Stimulated activated CD4-positive, alpha-beta T cell treated with anti-CD3 and anti-CD28 coated beads, TNF-alpha, amount 100 ng/mL, for 4 hours (primary cell): ENCODE results near the gene TMEM18.

Experiments
- DNase-seq, 3 experiments: peaks; one replicate each; pipeline ENCODE4 v3.0.0-alpha.2; 2020; ENCODE audit warnings: low read depth in 3 of 3

The TMEM18 gene

GRCh38 chr2:634636-635388 lies 42.4 kb downstream of the TMEM18 start:
- DNase-seq = no peak

GRCh38 chr2:634041-634440 lies 43.2 kb downstream of the TMEM18 start:
- no peak for DNase-seq

DNA sequence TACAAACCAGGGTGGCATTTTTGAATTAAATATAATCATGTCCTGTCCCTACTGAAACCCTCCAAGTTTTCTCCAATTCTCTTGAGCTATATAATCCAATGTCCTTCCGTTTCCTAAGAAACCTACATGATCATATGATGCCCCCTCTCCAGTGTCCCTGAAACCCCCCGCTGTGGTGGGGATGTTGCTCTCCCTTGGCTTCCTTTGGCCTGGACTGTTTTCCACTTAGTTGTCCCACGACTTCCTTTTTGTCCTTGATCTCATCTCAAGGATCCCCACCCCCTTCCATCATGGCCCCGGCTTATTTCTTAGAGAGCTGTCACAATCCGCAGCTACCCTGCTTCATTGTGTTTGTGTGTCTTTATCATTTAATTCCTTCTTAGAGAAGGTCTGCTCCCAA lies 43.8 kb downstream of the TMEM18 start:
- no peak for DNase-seq

GRCh38 chr2:632471-632870 lies 44.7 kb downstream of the TMEM18 start:
- no peak for DNase-seq

DNA sequence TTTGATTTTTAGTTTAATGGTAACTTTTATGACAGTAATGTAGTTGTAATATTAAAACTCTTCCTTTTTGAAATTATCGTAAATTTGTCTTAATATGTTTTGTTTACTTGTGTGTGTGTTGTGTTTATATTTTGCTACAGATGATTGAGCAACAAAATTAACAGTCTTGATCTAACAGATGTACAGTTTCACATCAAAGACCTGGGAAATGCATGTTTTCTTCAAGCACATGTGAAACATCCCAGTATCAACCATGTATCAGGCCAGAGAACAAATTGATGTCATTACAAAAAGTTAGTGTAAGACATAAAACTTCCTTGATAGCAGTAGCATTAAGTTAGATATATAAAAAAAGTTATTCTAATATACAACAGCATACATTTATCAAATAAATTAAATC lies 45.5 kb downstream of the TMEM18 start:
- DNase-seq = no peak

DNA sequence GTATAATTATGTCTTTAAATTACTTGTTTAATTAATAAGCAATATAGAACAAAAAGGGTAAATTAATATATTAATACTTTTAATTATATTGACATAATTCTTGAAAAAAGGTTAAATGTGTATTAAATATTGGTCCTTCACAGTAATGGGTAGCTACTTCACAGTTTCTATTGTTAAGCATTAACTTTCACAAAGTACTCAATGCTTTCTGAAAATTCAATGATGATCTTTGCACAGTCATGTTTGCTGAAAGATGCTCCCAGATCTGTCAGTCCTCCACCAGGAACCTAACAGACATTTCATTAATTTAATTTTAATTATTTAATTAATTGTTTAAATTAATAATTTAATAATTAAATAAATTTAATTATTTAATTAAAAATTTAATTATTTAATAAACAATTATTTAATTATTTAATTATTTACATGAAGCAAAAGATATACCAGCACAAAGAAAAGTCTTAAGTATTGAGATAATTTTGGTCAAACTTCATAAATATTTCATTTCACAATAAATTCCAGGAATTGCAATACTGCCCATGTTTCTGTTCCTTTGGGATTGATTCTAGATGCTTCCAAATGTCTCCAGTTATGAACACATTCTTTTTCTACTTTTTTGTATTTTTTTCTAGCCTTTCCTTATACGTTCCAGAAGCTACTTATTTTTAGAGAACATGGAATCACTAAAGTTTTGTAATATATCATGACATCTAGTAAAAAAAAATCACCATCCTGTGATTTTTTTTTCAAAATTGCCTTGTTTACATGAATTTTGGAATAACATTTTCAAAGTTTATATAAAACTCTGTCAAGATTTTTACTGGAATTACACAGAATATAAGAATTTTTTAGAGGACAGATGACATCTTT lies 46.5 kb downstream of the TMEM18 start:
- no peak for DNase-seq

DNA sequence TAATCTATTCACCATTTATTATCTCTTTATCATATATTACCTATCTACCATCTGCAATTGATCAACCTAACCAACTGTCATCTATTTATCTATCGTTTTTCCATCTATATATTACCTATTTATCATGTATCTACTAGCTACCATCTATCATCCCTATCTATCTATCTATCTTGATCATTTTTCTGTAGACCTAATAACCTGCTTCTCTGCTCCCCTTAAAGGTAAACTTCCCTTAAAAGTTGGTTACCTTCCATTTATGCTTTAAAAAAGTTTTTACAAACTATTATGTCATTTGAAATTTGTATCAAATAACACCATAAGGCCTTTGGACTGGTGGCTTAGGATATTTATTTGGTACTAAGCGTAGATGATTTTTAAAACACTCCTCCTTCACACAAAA lies 47.2 kb downstream of the TMEM18 start:
- DNase-seq = no peak

- no peak for DNase-seq
Measured at GRCh38 chr2:628651-629050, 48.6 kb downstream of the TMEM18 start.

- DNase-seq = no peak
Measured at GRCh38 chr2:627926-628560, 49.2 kb downstream of the TMEM18 start.

- DNase-seq = no peak
Measured at GRCh38 chr2:627340-627709, 49.9 kb downstream of the TMEM18 start.

DNA sequence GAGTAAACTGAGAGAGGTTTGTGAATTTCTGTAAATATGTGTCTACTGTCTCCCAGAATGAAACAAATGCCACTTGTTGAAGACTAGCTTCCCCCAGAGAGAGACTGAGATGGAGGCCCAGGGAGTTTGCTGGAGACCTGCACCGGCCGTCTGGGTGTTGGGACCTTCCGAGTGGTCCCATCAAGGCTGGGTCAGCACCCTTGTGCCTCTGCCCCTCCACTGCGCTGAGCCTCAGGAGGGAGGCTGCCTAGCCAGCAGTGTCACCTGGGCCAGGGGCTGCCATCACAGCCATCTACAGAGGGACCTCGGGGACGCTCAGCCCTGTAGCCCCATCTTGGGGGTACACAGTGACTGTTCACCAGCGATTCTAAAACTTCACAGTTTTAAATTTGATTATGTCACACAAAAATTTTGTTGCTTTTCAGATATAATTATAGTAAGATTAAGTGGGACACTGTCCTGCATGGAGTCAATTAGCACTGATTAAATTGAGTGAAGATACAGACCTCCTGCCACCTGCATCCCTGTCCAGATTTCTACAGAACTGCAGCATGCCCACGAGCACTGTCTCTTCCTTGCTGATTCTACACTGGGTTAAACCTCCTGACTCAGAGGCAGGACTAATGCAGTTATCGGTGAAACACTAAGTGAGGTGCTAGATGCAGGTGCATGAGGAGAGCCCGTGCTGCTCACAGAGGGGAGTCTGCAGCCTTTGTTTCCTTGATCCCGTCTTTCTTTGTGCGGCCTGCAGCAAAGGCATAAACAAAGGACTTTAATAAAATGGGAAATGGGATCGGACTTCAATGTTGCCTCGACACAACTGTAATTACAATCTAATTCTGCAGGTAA lies 50.5 kb downstream of the TMEM18 start:
- no peak for DNase-seq

DNA sequence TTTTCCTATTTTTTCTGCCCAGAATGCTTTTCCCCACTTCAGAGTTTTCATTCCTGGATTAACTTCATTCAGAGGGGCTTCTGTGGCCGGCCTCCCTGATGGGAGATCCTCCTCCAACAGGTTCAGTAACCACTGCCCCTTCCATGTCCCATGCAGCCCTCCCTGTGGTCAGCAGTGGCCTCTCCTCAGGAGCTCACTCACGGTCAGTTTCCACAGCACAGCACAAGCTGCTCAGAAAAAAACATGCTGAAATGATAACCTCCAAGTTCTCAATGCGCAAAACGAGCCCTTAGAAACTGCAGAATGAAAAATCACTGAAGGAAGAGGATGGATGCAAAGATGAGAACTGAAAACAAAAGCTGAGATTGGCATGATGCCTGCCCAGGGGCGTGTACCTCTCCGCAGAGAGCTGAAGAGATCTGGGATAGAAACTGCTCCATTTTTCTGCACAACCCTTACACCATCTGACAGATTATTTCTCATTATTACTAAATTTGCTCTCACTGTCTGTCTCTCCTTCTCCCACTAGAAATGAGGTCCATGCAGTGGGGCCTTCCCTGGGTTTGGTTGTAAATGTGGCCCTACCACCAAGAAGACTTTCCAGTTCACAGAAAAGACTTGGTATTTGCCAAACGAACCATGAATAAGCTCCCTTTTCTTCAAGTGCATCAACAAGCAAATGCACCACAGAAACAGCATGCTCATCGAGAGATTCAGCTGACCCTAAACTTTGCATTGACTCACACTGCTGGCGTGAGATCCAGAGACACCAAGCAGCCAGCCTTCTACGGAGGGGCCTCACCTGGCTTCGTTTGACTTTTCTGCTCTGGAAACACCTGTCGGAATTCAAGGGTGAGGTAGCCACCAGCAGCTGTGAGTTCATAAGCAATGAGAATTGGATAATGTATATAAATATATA lies 51.5 kb downstream of the TMEM18 start:
- no peak for DNase-seq

DNA sequence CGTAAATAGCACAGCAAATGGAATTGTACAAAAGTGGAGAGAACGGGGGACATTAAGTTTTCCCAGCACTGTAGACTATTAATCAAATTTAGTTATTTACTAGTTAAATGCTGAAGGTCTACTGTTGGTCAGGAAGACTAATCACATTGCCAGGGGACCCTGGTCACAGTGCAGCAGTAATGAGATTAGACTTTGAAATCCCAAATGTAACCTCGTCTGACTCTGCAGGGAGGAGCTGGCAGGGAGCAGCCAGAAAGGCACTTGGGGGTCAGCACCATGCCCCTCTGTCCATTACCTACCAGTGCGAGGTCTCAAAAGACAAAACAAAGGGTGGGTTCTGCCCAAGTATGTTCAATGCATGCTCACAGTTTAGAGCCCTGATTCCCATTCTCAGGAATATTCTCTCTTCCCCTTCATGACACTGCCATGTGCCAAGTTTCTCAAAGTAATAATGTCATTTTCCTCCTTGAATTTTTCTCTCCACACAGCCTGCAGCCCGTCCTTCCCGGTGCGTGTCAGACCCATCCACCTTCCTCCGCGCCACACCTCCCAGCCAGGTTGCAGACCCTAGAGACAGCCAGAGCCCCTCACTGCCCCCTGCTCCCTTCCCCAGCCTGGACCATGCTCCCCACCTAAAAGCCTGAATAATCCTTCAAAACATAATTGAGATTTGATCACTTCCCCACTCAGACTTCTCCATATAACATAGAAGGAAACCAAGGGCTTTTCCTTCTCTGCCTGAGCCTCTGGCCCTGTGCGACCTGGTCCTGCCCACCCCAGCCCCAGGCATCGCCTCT lies 52.5 kb downstream of the TMEM18 start:
- DNase-seq = no peak

DNA sequence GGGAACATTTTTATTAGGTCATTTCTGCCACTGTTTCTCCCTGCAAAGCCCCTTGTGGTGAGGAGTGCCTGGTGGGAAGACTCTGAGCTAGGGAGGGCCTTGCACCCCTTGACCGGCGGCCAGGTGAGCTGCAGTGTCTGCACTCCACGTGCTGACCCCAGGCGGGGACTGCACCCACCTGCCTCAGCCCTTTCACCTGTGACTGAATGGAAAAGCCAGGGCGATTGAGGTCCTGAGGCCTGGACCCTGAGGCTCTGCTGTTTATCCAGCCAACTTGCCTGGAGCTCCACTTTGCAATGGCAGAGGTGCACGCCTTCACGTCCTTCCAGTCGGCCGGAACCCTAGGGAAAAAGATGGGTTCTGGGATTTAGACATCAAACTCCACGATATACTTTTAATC lies 53.1 kb downstream of the TMEM18 start:
- no peak for DNase-seq

DNA sequence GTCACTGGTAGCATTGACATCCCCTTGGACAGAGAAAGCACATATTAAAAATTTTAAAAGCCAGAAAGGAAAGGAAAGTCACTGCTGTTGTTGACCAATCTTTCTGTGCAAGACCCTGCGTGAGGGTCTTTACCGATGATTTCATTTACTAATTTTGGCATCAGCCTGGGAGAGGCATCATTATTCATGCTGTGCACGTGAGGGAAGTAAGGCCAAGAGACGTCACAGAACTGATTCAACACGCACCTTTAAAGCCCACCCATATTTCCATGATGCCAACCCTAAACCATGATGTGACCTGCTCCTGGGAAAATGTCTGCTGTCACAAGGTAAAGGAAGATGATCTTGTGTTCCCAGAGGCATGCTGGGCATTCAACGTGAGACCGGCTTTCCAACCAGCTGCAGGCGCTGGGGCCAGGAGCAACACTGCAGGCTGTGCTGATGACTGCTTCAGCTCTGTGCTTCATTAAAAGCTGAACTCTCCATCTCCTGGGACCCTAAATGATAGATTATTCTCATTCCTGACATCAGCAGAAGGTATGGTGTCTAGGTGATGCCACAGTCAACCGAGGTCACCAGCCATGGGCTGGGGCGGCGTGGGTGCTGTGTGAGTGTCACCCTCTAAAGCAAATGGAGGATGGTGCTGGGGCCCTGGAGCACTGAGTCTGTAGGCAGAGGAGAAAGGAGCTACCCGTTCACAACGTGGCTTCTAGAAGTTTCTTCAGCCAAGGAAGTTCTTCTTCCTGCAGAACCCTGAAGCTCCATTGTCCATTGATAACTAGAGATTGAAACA lies 53.9 kb downstream of the TMEM18 start:
- DNase-seq = no peak

DNA sequence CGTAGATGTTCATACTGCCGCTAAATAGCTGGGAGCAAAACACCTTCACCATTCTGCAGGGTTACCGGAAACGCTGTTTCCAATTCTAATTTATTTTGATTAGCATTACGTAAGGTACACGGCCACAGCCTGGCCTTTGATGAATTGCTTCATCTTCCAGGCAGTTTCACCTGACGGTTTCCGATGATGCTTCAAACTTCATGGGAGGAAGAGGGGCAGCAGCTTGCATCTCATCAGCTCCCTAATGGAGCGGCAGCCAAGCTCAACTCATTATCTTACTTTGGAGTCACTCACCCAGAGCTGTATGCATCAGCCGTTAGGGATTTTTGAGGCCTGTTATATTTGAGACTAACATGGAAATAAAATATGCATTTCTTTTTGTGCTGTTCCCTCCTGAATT lies 54.8 kb downstream of the TMEM18 start:
- no peak for DNase-seq

- no peak for DNase-seq
Measured at GRCh38 chr2:621303-622099, 55.7 kb downstream of the TMEM18 start.
